ENCODE measurements around the gene NAV3.

The NAV3 gene

DNA sequence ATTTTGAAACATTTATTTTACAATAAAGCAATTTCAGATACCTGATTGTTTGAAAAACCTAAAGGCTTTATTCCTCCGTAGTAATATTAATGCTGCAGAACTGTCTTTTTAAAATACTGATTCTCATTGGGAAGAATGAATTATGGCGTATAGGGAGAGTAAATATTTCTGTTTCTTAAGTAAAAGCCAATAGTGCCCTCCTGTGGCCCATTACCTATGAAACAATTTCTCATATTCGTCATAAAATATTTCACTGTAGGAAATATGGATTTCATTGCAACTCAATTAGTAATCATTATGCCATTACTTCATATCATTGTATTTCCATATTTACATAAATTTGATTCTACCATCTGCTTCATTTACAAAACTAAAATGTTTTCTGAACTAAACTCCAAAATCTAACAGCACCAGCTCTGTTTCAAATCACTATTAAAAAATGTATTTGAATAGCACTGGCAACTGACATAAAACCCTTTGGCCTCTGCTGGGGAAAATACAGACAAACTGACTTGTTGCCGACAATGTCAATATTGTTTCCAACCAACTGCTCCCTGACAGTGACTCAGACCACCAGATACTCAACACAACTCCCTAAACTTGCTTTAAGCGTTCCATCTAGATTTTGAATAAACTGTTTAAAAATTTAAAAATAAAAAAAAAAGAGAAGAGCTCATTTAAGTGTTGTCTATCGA lies 290.3 kb downstream of the NAV3 start:
- DNase-seq = peak; percentile 11 to 14

- DNase-seq = no peak
Observed at GRCh38 chr12:78121969-78122610, 291.4 kb downstream of the NAV3 start.

DNA sequence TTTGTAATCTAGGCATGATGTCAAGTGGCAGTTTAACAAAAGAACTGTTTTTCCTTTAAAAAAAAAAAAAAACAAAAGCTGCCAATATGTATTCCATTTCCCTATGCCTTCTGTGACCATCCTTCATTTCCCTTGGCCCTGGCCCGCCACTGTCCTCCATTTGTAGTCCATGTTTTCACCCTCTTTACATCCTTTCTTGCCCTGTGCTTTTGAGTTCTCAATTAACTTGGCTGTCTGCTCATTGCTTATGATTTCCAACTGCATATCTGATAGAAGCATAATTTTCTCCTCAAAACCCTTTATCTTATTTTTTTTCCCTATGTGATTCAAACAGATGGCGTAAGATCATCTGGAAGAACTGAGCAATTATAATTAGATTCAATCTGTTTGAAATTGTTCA lies 297.5 kb downstream of the NAV3 start:
- DNase-seq = no peak

DNA sequence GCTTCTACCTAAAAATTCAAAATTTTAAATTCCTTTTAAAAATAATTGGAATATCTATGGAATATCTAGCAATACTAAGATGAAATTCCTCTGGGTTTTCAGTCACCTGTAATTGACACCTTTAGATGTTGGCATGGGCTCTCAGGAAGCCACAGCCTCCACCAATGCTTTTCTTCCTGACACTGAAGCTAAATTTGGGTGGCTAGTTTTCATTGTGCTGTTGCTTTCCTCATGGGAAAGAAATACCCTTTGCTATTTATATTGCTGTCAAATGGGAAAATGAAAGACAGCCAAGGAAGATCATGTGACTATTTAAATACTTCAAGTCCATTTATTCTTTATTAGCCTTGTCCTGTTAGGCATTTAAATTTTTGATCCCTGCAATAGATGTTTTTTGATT lies 313.0 kb downstream of the NAV3 start:
- DNase-seq = no peak

DNA sequence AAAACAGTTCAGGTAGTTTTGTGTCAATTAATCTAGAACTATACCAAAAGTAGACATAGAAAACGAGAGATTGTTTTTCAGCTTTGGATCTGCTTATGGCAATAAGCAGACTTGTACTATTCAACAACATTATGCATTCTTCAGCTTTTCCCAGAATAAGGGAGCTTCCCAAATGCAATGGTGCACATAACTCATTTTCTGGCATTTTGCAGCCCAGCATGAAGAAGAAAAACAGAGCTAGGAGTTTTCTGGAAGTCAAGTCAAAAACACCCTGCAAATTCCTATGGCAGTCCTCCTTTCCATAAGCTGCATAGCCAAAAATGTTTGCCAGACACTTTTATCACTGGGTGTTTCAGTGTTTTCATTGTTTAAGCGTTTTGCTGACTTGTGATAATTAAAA lies 314.7 kb downstream of the NAV3 start:
- DNase-seq = no peak

DNA sequence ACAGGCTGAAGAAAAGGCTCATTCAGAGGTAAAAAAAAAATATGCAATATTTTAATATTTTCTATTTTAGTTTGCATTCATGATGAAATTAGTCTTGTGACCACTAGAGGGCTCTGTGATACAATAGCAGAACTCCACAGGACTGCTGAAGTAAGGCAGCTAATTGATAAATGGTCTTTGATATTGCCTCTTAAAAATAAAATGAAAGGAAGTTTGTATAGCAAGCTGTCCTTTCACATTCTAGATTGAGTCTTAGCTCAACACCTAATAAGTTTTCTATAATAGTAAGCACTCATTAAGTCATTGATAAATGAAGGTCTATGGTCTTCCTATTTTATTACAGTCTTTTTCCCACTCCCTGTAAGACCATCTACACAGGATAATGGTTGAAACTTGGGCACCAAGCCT lies 315.7 kb downstream of the NAV3 start:
- peak; percentile 13 to 15 for DNase-seq

- DNase-seq = no peak
Observed at GRCh38 chr12:78149459-78149858, 318.8 kb downstream of the NAV3 start.

- no peak for DNase-seq
Observed at GRCh38 chr12:78155546-78155945, 324.9 kb downstream of the NAV3 start.

DNA sequence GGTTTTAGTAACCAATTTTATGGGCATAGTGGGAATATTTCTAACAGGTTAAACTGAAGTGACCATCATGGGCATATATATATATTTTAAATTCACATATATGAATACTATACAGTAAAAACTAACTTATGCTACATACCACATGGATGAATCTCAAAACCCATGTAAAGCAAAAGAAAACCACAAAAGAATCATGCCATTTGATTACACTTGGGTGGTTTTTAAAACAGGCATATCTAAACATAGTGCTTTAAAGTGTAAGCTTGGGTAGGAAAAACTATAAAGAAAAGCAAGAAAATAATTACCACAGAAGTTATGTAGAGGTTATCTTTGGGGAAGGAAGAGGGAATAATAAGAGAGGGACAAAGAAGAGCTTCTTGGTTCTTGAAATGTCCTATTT lies 326.1 kb downstream of the NAV3 start:
- DNase-seq = no peak

DNA sequence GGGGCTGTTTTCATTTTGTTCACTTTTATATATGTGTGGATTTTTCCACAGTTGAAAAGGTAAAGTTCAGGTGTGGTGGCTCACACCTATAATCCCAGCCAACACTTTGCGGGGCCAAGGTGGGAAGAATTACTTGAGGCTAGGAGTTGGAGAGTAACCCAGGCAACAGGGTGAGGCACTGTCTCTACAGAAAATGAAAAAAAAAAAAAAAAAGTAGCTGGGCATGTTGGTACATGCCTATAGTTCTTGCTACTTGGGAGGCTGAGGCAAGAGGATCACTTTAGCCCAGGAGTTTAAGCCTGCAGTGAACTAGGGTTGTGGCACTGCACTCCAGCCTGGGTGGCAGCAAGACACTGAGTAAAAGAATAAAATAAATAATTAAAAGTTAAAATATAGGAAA lies 326.5 kb downstream of the NAV3 start:
- DNase-seq = no peak

DNA sequence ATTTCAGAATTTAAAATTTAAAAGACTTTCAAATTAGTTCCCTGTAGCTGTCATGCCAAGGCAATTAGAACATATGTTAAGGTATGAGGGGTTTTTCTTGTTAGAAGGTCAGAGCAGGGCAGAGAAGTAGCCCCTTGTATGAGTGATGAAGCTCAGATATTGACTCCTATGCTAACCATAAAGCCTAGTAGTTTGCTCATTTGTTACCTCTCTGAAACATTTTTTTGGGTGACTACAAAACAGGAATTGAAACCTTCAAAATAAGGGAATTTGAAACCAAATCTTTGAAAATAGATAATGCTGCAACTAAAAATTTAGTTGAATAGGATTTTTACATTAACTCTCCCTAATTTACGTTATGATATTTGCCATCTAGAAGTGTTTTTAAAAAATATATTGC lies 333.5 kb downstream of the NAV3 start:
- DNase-seq = no peak

GRCh38 chr12:78167510-78167909 lies 336.8 kb downstream of the NAV3 start:
- DNase-seq = no peak

DNA sequence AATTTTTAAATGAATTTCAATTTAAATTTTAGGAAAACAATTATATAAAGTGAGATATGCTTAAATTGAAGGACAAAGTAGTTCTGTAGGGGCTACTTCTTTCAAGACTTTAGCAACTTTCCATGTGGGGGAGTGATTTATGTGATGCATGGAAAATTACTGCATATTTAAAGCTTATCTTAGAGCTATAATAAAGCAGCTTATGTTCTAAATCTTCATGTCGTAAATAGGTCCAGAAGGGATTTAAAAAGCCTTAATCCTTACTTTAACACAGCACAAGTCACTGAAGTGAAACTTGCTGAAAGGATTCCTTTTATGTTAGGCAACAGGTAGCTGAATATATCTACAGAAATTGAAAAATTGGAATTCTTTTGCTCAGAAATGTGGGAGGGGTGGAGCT lies 340.4 kb downstream of the NAV3 start:
- DNase-seq = no peak

GRCh38 chr12:78176643-78177042 lies 345.9 kb downstream of the NAV3 start:
- no peak for DNase-seq

- no peak for DNase-seq
Observed at GRCh38 chr12:78177298-78177697, 346.6 kb downstream of the NAV3 start.

GRCh38 chr12:78179346-78179745 lies 348.7 kb downstream of the NAV3 start:
- DNase-seq = no peak

- DNase-seq = peak in 1 of 2 donors; percentile 1
Observed at GRCh38 chr12:78181544-78182162, 351.0 kb downstream of the NAV3 start.

GRCh38 chr12:78183824-78184223 lies 353.1 kb downstream of the NAV3 start:
- no peak for DNase-seq

GRCh38 chr12:78185109-78185508 lies 354.4 kb downstream of the NAV3 start:
- DNase-seq = no peak

DNA sequence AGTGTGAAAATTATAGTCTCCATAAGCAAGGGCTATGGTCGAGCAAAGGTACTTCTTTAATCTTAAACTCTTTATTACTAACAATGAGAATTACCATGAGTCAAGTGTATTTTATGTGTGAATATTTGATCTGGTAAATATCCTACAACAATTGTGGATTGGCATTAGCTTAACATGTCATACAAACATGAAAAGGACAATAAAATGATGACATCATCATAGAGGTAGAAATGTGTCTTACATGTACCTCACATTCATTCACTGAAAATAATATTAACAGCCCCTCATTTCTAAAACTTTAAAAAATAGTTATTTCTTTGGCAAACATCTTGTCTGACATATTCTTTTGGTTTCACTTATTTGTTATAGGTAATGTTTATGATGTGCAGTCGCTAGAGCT lies 355.0 kb downstream of the NAV3 start:
- no peak for DNase-seq

- no peak for DNase-seq
Observed at GRCh38 chr12:78186670-78187069, 356.0 kb downstream of the NAV3 start.

DNA sequence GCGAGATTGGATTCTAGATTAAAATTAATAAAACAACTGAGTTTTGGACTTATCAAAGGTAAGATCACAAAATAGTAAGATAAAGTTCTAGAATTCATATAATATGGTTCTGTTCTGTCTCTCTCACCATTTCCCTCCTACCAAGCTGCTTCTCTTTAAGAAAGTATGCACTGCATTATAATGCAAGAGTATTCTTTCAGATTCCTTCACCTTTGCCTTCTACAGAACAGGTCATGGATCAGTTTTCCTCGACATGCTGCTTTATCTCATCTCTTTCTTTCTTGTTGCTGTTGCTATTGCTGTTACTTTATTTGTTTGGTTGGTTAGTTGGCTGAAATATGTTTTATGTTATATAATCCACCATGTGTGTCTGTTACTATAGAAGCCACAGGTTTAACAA lies 357.0 kb downstream of the NAV3 start:
- no peak for DNase-seq

GRCh38 chr12:78189656-78190055 lies 359.0 kb downstream of the NAV3 start:
- DNase-seq = no peak

GRCh38 chr12:78191611-78192010 lies 360.9 kb downstream of the NAV3 start:
- DNase-seq = no peak

Measured in inflammatory macrophage (primary cell).